SK-N-SH treated with all-trans-retinoic acid at 6 μM for 48 hours (cell line): ENCODE data around the gene LTBP1.

ENCODE experiments used
- ISL1 ChIP-seq: fragments of 250-450 bp; sonication (Bioruptor Pico); IDR thresholded peaks from 2 replicates; pipeline ENCODE4 v2.1.2; 2022; ENCODE audit warnings: mild to moderate bottlenecking, moderate library complexity
- PPARA ChIP-seq: fragments of 250-450 bp; sonication (Bioruptor Pico); IDR thresholded peaks from 2 replicates; pipeline ENCODE4 v1.5.0; 2020; ENCODE audit warnings: mild to moderate bottlenecking, borderline replicate concordance
- RARB ChIP-seq: fragments of 250-450 bp; sonication (Bioruptor Pico); IDR thresholded peaks from 2 replicates; pipeline ENCODE4 v1.8.0; 2021; ENCODE audit warnings: mild to moderate bottlenecking, moderate library complexity
- ZFP3 ChIP-seq: fragments of 250-450 bp; sonication (Bioruptor Pico); IDR thresholded peaks from 2 replicates; pipeline ENCODE4 v1.5.0; 2020; ENCODE audit warnings: mild to moderate bottlenecking, moderate library complexity
- TF ChIP-seq, protein P1 (sequence below): fragments of 250-450 bp; sonication (Bioruptor Pico); IDR thresholded peaks from 2 replicates; pipeline ENCODE4 v1.8.0; 2020; ENCODE audit warnings: mild to moderate bottlenecking, moderate library complexity, borderline replicate concordance
- TF ChIP-seq, protein P2 (sequence below): fragments of 250-450 bp; sonication (Bioruptor Pico); IDR thresholded peaks from 2 replicates; pipeline ENCODE4 v1.5.1; 2021; ENCODE audit warnings: mild to moderate bottlenecking, moderate library complexity
- TF ChIP-seq, protein P3 (sequence below): fragments of 250-450 bp; sonication (Bioruptor Pico); IDR thresholded peaks from 2 replicates; pipeline ENCODE4 v1.5.1; 2020; ENCODE audit warnings: low read depth, mild to moderate bottlenecking, moderate library complexity

DNA sequence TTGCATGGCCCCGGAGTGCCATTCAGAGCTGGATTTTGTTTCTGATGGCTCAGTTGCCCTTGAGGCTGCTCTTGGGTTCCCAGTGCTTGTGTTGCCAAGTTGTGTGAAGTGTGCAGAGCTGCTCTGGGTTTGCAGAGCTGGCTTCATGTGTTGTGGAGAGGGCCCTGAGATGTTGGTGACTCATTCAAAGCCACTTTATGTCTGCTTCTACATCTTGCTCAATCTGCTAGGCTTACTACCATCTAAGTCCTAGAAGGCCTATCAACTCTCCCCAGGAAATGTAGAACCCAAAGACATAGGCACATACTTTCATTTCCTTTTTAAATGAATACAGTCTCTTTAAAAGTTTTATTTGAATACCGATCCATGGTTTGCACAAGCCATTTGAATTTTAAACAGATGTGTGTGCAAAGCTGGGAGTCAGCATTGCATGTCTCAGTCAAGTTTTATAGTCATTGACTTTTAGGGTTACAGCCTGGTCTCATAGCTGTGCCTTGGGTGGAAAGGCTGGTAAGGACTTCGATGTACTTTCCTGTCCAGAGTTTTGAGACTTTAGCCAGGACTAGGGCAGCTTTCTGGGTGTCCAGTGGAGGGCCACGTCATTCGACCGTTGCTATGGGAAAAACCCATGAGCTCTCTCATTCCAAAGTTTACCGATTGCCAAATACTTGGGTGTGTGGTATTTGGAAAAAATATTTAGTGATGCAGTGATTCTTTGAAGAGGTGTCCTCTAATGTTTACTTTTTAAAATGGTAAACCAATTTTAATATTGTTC is 105.0 kb downstream of the LTBP1 start:
- TF ChIP-seq, protein P1, sequence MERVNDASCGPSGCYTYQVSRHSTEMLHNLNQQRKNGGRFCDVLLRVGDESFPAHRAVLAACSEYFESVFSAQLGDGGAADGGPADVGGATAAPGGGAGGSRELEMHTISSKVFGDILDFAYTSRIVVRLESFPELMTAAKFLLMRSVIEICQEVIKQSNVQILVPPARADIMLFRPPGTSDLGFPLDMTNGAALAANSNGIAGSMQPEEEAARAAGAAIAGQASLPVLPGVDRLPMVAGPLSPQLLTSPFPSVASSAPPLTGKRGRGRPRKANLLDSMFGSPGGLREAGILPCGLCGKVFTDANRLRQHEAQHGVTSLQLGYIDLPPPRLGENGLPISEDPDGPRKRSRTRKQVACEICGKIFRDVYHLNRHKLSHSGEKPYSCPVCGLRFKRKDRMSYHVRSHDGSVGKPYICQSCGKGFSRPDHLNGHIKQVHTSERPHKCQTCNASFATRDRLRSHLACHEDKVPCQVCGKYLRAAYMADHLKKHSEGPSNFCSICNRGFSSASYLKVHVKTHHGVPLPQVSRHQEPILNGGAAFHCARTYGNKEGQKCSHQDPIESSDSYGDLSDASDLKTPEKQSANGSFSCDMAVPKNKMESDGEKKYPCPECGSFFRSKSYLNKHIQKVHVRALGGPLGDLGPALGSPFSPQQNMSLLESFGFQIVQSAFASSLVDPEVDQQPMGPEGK (CRISPR knock-in tag) = no peak
- TF ChIP-seq, protein P2, sequence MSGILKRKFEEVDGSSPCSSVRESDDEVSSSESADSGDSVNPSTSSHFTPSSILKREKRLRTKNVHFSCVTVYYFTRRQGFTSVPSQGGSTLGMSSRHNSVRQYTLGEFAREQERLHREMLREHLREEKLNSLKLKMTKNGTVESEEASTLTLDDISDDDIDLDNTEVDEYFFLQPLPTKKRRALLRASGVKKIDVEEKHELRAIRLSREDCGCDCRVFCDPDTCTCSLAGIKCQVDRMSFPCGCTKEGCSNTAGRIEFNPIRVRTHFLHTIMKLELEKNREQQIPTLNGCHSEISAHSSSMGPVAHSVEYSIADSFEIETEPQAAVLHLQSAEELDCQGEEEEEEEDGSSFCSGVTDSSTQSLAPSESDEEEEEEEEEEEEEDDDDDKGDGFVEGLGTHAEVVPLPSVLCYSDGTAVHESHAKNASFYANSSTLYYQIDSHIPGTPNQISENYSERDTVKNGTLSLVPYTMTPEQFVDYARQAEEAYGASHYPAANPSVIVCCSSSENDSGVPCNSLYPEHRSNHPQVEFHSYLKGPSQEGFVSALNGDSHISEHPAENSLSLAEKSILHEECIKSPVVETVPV (CRISPR knock-in tag) = no peak
- TF ChIP-seq ZFP3 (CRISPR knock-in tag) = no peak; the same call in 1 of the 2 replicates
- TF ChIP-seq, protein P3, sequence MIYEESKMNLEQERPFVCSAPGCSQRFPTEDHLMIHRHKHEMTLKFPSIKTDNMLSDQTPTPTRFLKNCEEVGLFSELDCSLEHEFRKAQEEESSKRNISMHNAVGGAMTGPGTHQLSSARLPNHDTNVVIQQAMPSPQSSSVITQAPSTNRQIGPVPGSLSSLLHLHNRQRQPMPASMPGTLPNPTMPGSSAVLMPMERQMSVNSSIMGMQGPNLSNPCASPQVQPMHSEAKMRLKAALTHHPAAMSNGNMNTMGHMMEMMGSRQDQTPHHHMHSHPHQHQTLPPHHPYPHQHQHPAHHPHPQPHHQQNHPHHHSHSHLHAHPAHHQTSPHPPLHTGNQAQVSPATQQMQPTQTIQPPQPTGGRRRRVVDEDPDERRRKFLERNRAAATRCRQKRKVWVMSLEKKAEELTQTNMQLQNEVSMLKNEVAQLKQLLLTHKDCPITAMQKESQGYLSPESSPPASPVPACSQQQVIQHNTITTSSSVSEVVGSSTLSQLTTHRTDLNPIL (CRISPR knock-in tag) = no peak
- TF ChIP-seq PPARA = no peak
- no peak for TF ChIP-seq ISL1 (CRISPR knock-in tag)
- no peak for TF ChIP-seq RARB (CRISPR knock-in tag)
